T1000 (cell line): Measurements from ENCODE around the gene USP6NL.
"Not testable (repeated sequence)": the region's sequence is repeated elsewhere in the genome, so short reads cannot be mapped to it uniquely, and the experiment has no call there.

ENCODE experiments used
- DNase-seq: peaks from one replicate; lab custom pipeline; 2025; ENCODE audit warnings: mixed read lengths; lab: John Stamatoyannopoulos, UW

Gene USP6NL

GRCh38 chr10:11515596-11516430 is 95.6 kb downstream of the USP6NL start:
- no peak for DNase-seq

GRCh38 chr10:11513727-11514126 is 97.7 kb downstream of the USP6NL start:
- DNase-seq = no peak

GRCh38 chr10:11512596-11512995 is 98.9 kb downstream of the USP6NL start:
- DNase-seq = no peak

GRCh38 chr10:11511321-11511720 is 100.1 kb downstream of the USP6NL start:
- no peak for DNase-seq

- DNase-seq = no peak
Measured at GRCh38 chr10:11510736-11511135, 100.7 kb downstream of the USP6NL start.

GRCh38 chr10:11510281-11510680 is 101.2 kb downstream of the USP6NL start:
- DNase-seq = no peak

GRCh38 chr10:11509036-11509435 is 102.4 kb downstream of the USP6NL start:
- no peak for DNase-seq

GRCh38 chr10:11506247-11506789 is 105.1 kb downstream of the USP6NL start:
- DNase-seq = no peak

- no peak for DNase-seq
Measured at GRCh38 chr10:11505639-11506038, 105.8 kb downstream of the USP6NL start.

- no peak for DNase-seq
Measured at GRCh38 chr10:11504566-11505285, 106.7 kb downstream of the USP6NL start.

- no peak for DNase-seq
Measured at GRCh38 chr10:11501600-11501999, 109.8 kb downstream of the USP6NL start.

- DNase-seq = no peak
Measured at GRCh38 chr10:11499425-11500071, 111.9 kb downstream of the USP6NL start.

GRCh38 chr10:11498399-11498798 is 113.1 kb downstream of the USP6NL start:
- DNase-seq = no peak

GRCh38 chr10:11494923-11495322 is 116.5 kb downstream of the USP6NL start:
- DNase-seq = not testable (repeated sequence)

GRCh38 chr10:11493646-11494045 is 117.8 kb downstream of the USP6NL start:
- DNase-seq = no peak

- no peak for DNase-seq
Measured at GRCh38 chr10:11491087-11491486, 120.4 kb downstream of the USP6NL start.

GRCh38 chr10:11489591-11489990 is 121.9 kb downstream of the USP6NL start:
- DNase-seq = no peak

- DNase-seq = no peak
Measured at GRCh38 chr10:11488126-11488525, 123.3 kb downstream of the USP6NL start.

- no peak for DNase-seq
Measured at GRCh38 chr10:11483201-11484148, 128.0 kb downstream of the USP6NL start.

- DNase-seq = no peak
Measured at GRCh38 chr10:11482306-11482705, 129.1 kb downstream of the USP6NL start.

- no peak for DNase-seq
Measured at GRCh38 chr10:11480687-11481086, 130.8 kb downstream of the USP6NL start.
